GM13976 (cell line): ENCODE data around the gene OLFM1.

ENCODE experiments used
- DNase-seq: peaks from one replicate; pipeline ENCODE4 v3.0.0; 2012; ENCODE audit warnings: low spot score
- in situ Hi-C: fragments of 300-500 bp; cut with MboI; formaldehyde crosslinking; loops from one replicate; pipeline ENCODE4 v1.12.0; 2022; ENCODE audit warnings: low sequenced_read_pairs, mixed read lengths, inconsistent platforms; ENCODE audit not compliant: unreplicated experiment
- TF ChIP-seq, protein P1 (sequence below): IDR thresholded peaks from 2 replicates; pipeline ENCODE4 v1.5.1; 2012; ENCODE audit warnings: borderline replicate concordance, mild to moderate bottlenecking; ENCODE audit not compliant: insufficient read depth; ENCODE audit errors: extremely low read depth, missing control alignments, control extremely low read depth

Gene OLFM1

DNA sequence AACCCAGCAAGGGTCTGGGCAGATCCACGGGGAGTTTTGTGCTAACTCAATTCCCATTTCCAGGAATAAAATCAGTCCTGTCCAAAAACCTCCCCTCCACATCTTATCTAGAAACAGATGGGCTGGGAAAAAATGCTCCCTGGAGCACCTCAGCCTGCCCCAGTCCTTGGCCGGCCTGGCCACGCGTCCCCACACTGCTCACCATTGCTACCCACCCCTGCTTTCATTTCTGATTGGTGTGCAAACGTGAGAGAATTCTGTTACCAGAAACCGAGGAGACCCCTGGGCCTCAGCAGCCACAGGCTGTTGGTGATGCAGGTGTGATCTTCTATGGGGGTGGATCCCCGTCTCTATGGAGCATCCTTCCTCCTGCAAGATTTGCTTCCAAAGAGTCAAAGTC lies 38.0 kb upstream of the OLFM1 start:
- in situ Hi-C loops, result no loop called here

DNA sequence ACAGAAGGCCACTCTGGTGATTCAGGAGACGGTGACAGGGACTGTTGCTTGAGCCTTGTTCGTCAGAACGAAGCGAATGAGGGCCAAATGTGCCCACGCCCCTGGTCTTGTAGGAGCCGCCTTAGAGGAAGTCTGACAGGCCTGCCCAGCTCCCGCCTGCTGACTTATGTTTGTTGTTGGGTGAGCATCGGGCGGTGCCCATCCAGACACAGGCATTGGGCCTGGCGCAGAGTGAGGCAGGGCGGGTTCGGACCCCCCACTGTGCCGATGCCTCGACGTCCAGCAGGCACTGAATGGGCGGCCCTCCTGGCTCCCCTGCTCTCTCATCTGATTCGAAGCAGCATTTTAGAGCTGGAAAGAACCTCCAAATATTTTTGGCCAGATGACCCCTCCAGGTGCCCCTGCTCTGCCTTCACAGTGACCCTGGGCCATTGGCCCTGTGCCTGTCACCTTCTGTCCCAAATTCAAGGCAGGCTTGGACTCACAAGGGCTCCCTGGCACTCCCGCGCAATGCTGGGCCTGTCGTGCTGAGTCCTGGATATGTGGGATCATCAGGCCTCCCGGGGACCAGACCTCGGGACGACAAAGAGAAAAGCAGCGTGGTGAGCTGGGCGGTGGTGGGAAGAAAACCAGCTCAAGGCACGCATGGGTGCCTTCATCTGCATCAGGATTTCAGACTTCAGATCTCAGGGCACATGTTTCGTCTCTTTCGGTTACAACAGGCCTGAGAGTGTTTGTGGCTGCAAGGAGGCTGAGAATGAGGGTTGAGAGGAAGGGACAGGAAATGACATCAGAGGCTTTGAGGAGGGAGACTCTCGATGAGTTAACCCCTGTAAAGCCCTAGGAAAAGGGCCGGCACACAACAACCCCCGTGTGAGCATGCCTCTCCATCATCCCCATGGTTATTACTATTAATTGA lies 37.1 kb upstream of the OLFM1 start:
- in situ Hi-C loops, result no loop called here
- no peak for DNase-seq
- TF ChIP-seq, protein P1, sequence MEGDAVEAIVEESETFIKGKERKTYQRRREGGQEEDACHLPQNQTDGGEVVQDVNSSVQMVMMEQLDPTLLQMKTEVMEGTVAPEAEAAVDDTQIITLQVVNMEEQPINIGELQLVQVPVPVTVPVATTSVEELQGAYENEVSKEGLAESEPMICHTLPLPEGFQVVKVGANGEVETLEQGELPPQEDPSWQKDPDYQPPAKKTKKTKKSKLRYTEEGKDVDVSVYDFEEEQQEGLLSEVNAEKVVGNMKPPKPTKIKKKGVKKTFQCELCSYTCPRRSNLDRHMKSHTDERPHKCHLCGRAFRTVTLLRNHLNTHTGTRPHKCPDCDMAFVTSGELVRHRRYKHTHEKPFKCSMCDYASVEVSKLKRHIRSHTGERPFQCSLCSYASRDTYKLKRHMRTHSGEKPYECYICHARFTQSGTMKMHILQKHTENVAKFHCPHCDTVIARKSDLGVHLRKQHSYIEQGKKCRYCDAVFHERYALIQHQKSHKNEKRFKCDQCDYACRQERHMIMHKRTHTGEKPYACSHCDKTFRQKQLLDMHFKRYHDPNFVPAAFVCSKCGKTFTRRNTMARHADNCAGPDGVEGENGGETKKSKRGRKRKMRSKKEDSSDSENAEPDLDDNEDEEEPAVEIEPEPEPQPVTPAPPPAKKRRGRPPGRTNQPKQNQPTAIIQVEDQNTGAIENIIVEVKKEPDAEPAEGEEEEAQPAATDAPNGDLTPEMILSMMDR, result no peak

More for the DNA sequence above, 38.0 kb upstream of the OLFM1 start:
- TF ChIP-seq, protein P1, result no peak
- DNase-seq, result no peak

DNA sequence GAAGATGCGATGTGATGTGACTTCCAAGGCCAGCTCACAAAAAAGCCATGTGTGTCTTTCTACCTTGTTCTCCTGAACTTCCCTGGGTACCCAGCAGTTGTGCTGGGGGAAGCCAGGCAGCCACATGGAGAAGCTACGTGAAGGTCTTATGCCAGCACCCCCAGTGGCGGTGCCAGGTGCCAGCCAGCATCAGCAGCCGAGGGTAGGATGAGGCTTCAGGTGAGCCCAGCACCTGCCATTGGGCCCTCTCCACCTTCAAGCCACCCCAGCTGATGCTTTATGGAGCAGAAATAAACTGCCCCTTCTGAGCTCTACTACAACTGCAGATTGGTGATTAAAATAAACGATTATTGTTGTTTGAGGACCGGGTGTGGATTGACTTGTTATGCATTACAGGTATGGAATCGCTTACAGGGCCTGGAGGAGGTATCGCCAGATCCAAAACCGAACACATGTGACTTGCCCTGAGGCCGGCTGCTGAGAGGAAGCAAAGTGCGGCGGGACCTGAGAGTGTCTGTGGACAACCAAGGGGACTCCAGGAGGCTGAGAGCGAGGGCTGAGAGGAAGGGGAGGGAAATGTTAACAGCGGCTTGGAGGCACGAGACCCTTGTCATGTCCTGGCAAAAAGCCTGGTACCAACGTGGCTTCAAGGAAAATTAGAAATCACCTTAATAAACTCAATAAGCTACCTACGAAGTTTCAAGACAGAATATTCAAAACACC lies 36.0 kb upstream of the OLFM1 start:
- in situ Hi-C loops, result no loop called here
- TF ChIP-seq, protein P1, result no peak
- no peak for DNase-seq

DNA sequence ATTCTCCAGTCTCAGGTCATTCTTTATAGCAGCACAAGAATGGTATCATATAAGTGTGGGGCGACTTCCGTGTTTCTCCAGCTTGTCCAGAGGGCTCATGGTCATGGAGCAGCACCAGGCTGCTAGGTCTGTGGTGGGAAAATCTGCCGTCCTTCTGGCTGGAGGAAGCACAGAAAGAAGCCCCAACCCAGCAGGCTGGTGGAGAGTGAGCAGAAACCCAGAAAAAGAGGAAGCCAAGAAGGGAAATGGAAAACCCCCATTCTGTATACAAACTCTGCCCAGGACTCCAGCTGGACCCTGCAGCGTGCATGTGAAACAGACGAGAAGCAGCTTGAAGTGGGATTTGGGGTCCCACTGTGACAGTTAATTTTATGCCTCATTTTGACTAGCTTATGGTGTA lies 34.3 kb upstream of the OLFM1 start:
- no peak for DNase-seq
- in situ Hi-C loops, result no loop called here
- TF ChIP-seq, protein P1, result no peak

DNA sequence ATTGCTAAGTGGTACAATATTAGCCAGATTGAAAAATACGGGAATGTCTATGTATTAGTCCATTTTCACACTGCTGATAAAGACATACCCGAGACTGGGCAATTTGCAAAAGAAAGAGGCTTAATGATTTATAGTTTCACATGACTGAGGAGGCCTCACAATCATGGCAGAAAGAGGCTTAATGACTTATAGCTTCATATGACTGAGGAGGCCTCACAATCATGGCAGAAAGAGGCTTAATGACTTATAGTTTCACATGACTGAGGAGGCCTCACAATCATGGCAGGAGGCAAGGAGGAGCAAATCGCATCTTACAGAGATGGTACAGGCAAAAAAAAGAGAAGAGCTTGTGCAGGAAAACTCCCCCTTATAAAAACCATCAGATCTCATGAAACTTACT lies 32.3 kb upstream of the OLFM1 start:
- TF ChIP-seq, protein P1, result no peak
- in situ Hi-C loops, result no loop called here
- no peak for DNase-seq

DNA sequence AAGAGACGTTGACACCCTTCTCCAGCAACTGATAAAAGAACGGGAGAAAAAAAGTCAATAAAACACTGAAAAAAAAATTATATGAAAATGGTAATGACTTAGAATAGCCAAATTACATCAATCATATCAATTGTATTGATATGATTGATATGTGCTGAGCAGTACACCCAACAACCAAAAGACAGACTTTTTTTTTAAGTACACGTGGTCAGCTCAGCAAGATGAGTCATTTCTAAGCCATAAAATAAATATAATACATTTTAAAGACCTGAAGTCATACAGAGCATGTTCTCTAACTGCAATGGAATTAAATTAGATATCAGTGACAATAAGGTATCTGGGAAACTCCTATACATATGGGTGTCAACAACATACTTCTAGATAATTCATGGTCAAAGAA lies 30.9 kb upstream of the OLFM1 start:
- in situ Hi-C loops, result no loop called here
- no peak for DNase-seq
- TF ChIP-seq, protein P1, result no peak
